ENCODE measurements around the gene UGT1A9.
"Not testable (repeated sequence)": the region's sequence is repeated elsewhere in the genome, so short reads cannot be mapped to it uniquely, and the experiment has no call there.

The UGT1A9 gene

DNA sequence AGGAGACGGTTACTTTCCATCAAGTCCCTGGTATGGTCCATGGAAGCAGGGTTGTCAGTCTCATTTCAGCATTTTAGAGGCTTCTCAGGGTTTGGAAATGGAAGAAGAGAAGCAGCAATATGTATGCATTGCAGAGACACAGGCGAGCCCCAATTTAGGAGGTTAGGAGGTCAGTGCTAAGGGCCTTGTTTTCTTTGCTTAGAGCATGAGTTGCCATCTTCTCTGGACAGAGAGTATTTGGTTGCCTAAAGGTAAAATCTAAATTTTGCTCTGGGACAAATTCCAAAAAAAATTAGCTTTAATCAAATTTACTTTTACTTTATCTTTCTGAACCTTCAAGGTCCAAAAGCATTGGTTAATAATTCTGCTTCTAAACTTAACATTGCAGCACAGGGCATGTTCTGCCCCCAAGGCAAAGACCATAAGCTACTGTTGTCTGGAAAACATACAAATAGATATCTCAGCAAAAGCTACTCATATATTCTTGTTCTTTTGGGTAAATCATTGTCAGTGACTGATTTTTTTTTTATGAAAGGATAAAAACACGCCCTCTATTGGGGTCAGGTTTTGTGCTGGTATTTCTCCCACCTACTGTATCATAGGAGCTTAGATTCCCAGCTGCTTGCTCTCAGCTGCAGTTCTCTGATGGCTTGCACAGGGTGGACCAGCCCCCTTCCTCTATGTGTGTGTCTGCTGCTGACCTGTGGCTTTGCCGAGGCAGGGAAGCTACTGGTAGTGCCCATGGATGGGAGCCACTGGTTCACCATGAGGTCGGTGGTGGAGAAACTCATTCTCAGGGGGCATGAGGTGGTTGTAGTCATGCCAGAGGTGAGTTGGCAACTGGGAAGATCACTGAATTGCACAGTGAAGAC, at the start of gene UGT1A9:
Gene UGT1A9 (plus strand): TSS at position 609 of the 872 bp plus-strand sequence. CDS start 37 bp downstream, at position 646.
- H3K79me2 ChIP-seq (ENCODE audit: control insufficient read depth, insufficient read depth, low read length, unreplicated experiment), result no peaks in the 10 kb centered on the region
- H3K27me3 ChIP-seq (ENCODE audit: insufficient read depth, low read length), result peaks cover 41% of the 10 kb centered on the region
- no peaks in the 10 kb centered on the region for H3K4me1 ChIP-seq (ENCODE audit: control insufficient read depth, insufficient read depth, low read length, unreplicated experiment)
- no peak within 1 kb of the TSS for H2AFZ ChIP-seq (ENCODE audit: low read length, unreplicated experiment)
- no peak within 1 kb of the TSS for H3K4me3 ChIP-seq (ENCODE audit: low read depth, low read length)
- no peak within 1 kb of the TSS for H3K27ac ChIP-seq (ENCODE audit: low read depth, low read length)
- no peaks in the 10 kb centered on the region for H3K36me3 ChIP-seq (ENCODE audit: insufficient read depth, low read length)

- Histone ChIP-seq H3K36me3 (ENCODE audit: insufficient read depth, low read length) (no peaks in the 10 kb centered on the region), H2AFZ (ENCODE audit: low read length, unreplicated experiment) (no peak overlapping the region), H3K4me1 (ENCODE audit: control insufficient read depth, insufficient read depth, low read length, unreplicated experiment) (no peaks in the 10 kb centered on the region), H3K79me2 (ENCODE audit: control insufficient read depth, insufficient read depth, low read length, unreplicated experiment) (no peaks in the 10 kb centered on the region), H3K27me3 (ENCODE audit: insufficient read depth, low read length) (peaks cover 48% of the 10 kb centered on the region), H3K27ac (ENCODE audit: low read depth, low read length) (no peak overlapping the region), H3K4me3 (ENCODE audit: low read depth, low read length) (no peak overlapping the region)
Observed at GRCh38 chr2:233627331-233628025, 44.2 kb upstream of the UGT1A9 start.

DNA sequence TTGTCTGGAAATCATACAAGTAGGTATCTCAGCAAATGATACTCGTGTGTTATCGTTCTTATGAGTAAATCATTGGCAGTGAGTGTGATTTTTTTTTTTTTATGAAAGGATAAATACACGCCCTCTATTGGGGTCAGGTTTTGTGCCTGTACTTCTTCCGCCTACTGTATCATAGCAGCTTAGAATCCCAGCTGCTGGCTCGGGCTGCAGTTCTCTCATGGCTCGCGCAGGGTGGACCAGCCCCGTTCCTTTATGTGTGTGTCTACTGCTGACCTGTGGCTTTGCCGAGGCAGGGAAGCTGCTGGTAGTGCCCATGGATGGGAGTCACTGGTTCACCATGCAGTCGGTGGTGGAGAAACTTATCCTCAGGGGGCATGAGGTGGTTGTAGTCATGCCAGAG, 35.4 kb upstream of the UGT1A9 start, which contains the start of gene UGT1A10:
Gene UGT1A10 (plus strand): TSS at position 143 of the 400 bp plus-strand sequence. CDS start 75 bp downstream, at position 218.
- H3K79me2 ChIP-seq (ENCODE audit: control insufficient read depth, insufficient read depth, low read length, unreplicated experiment); H3K27ac ChIP-seq (ENCODE audit: low read depth, low read length); H3K4me1 ChIP-seq (ENCODE audit: control insufficient read depth, insufficient read depth, low read length, unreplicated experiment); H3K4me3 ChIP-seq (ENCODE audit: low read depth, low read length); H3K36me3 ChIP-seq (ENCODE audit: insufficient read depth, low read length); H2AFZ ChIP-seq (ENCODE audit: low read length, unreplicated experiment): not testable (repeated sequence)
- H3K27me3 ChIP-seq (ENCODE audit: insufficient read depth, low read length), result peaks cover 14% of the 10 kb centered on the region

- Histone ChIP-seq H3K27me3 (ENCODE audit: insufficient read depth, low read length) (peaks cover 20% of the 10 kb centered on the region), H3K36me3 (ENCODE audit: insufficient read depth, low read length) (no peaks in the 10 kb centered on the region), H2AFZ (ENCODE audit: low read length, unreplicated experiment) (no peak overlapping the region), H3K79me2 (ENCODE audit: control insufficient read depth, insufficient read depth, low read length, unreplicated experiment) (no peaks in the 10 kb centered on the region), H3K4me3 (ENCODE audit: low read depth, low read length) (no peak overlapping the region), H3K27ac (ENCODE audit: low read depth, low read length) (no peak overlapping the region), H3K4me1 (ENCODE audit: control insufficient read depth, insufficient read depth, low read length, unreplicated experiment) (no peaks in the 10 kb centered on the region)
Observed at GRCh38 chr2:233638836-233639235, 32.9 kb upstream of the UGT1A9 start.

DNA sequence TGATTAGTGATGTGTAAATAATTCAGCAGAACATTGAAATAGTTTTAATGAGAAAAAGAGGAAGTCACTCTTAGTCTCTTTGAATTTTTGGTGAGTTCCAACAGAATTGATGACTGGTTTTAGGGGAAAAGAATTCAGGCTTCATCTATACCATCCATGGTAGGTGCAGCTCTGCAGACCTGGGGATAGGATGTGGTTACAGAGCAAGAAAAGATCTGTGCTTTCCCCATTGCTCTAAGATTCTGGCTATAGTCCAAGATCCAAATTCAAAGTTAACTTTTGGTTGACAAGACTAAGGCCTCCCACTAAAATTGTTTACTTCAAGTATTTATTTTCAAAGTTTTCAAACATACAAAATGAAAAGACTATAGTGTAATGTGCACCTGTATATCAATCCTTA, 31.8 kb upstream of the UGT1A9 start:
- Histone ChIP-seq H3K4me3 (ENCODE audit: low read depth, low read length) (no peak overlapping the region), H3K27ac (ENCODE audit: low read depth, low read length) (no peak overlapping the region), H3K36me3 (ENCODE audit: insufficient read depth, low read length) (no peaks in the 10 kb centered on the region), H3K4me1 (ENCODE audit: control insufficient read depth, insufficient read depth, low read length, unreplicated experiment) (no peaks in the 10 kb centered on the region), H2AFZ (ENCODE audit: low read length, unreplicated experiment) (no peak overlapping the region), H3K27me3 (ENCODE audit: insufficient read depth, low read length) (peaks cover 20% of the 10 kb centered on the region), H3K79me2 (ENCODE audit: control insufficient read depth, insufficient read depth, low read length, unreplicated experiment) (no peaks in the 10 kb centered on the region)

GRCh38 chr2:233643128-233643527, 28.6 kb upstream of the UGT1A9 start:
- no peaks in the 10 kb centered on the region for H3K79me2 ChIP-seq (ENCODE audit: control insufficient read depth, insufficient read depth, low read length, unreplicated experiment)
- no peak overlapping the region for H3K4me3 ChIP-seq (ENCODE audit: low read depth, low read length)
- no peak overlapping the region for H2AFZ ChIP-seq (ENCODE audit: low read length, unreplicated experiment)
- H3K36me3 ChIP-seq (ENCODE audit: insufficient read depth, low read length), result no peaks in the 10 kb centered on the region
- H3K4me1 ChIP-seq (ENCODE audit: control insufficient read depth, insufficient read depth, low read length, unreplicated experiment), result no peaks in the 10 kb centered on the region
- H3K27ac ChIP-seq (ENCODE audit: low read depth, low read length), result no peak overlapping the region
- peaks cover 11% of the 10 kb centered on the region; the same call in 1 of the 2 replicates for H3K27me3 ChIP-seq (ENCODE audit: insufficient read depth, low read length)

DNA sequence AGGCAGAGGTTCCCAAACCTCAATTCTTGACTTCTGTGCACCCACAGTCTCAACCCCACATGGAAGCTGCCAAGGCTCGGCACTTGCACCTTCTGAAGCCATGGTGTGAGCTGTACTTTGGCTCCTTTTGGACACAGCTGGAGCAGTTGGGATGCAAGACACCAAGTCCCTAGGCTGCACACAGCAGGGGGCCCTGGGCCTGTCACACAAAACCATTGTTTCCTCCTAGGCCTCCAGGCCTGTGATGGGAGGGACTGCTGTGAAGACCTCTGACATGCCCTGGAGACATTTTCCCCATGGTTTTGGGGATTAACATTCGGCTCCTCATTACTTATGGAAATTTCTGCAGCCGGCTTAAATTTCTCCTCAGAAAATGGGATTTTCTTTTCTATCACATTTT, 25.7 kb upstream of the UGT1A9 start:
- not testable (repeated sequence) for H3K36me3 ChIP-seq (ENCODE audit: insufficient read depth, low read length); H3K27ac ChIP-seq (ENCODE audit: low read depth, low read length); H3K79me2 ChIP-seq (ENCODE audit: control insufficient read depth, insufficient read depth, low read length, unreplicated experiment); H2AFZ ChIP-seq (ENCODE audit: low read length, unreplicated experiment); H3K4me3 ChIP-seq (ENCODE audit: low read depth, low read length); H3K4me1 ChIP-seq (ENCODE audit: control insufficient read depth, insufficient read depth, low read length, unreplicated experiment)
- peaks cover 18% of the 10 kb centered on the region; the same call in 1 of the 2 replicates for H3K27me3 ChIP-seq (ENCODE audit: insufficient read depth, low read length)

DNA sequence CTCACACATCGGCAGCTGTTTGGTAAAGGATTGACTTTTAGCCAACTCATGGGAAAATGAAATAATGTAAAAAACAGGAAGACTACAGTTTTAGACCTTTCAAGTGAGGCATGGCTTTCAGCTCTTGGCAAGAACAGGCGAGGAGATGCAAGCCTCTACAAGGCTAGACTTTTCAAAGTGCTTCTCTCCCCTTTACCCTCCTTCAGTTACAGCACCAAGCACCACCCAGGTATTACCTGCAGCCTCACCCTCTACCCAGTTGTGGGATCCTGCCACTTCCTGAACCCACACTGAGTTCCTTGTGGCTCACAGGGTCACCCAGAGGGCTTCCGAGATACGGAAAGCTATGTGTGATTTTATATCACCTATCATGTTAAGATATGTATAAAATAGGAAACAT, 20.7 kb upstream of the UGT1A9 start:
- no peak overlapping the region for H2AFZ ChIP-seq (ENCODE audit: low read length, unreplicated experiment)
- no peaks in the 10 kb centered on the region for H3K79me2 ChIP-seq (ENCODE audit: control insufficient read depth, insufficient read depth, low read length, unreplicated experiment)
- H3K4me3 ChIP-seq (ENCODE audit: low read depth, low read length), result no peak overlapping the region
- H3K36me3 ChIP-seq (ENCODE audit: insufficient read depth, low read length), result no peaks in the 10 kb centered on the region
- H3K27me3 ChIP-seq (ENCODE audit: insufficient read depth, low read length), result peaks cover 25% of the 10 kb centered on the region
- H3K4me1 ChIP-seq (ENCODE audit: control insufficient read depth, insufficient read depth, low read length, unreplicated experiment), result no peaks in the 10 kb centered on the region
- H3K27ac ChIP-seq (ENCODE audit: low read depth, low read length), result no peak overlapping the region

DNA sequence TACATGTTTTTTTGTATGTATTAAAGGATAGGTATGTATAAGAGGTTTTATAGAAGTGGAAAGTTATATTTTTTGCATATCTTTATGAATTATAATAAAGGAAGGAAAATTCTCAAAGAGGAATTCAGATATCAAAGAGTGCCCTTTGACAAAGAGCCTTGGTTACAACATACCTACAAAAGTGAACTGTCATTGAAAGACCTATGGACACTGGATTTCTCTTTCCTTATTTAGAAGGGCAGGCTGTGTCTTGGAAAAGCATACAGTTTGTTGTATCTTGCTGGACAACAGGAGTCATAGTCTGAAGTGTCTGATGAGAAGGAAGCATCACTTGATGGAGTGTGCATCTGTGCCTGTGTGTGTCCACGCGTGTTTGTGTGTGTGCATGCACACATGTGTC, 20.3 kb upstream of the UGT1A9 start:
- H2AFZ ChIP-seq (ENCODE audit: low read length, unreplicated experiment), result no peak overlapping the region

GRCh38 chr2:233654501-233654900, 17.2 kb upstream of the UGT1A9 start:
- no peaks in the 10 kb centered on the region for H3K36me3 ChIP-seq (ENCODE audit: insufficient read depth, low read length)
- no peak overlapping the region for H3K4me3 ChIP-seq (ENCODE audit: low read depth, low read length)
- no peaks in the 10 kb centered on the region for H3K79me2 ChIP-seq (ENCODE audit: control insufficient read depth, insufficient read depth, low read length, unreplicated experiment)
- no peaks in the 10 kb centered on the region for H3K4me1 ChIP-seq (ENCODE audit: control insufficient read depth, insufficient read depth, low read length, unreplicated experiment)
- H3K27me3 ChIP-seq (ENCODE audit: insufficient read depth, low read length), result peaks cover 40% of the 10 kb centered on the region
- H3K27ac ChIP-seq (ENCODE audit: low read depth, low read length), result no peak overlapping the region
- H2AFZ ChIP-seq (ENCODE audit: low read length, unreplicated experiment), result no peak overlapping the region

More for the DNA sequence above, 20.3 kb upstream of the UGT1A9 start:
- H3K36me3 ChIP-seq (ENCODE audit: insufficient read depth, low read length), result no peaks in the 10 kb centered on the region
- H3K27ac ChIP-seq (ENCODE audit: low read depth, low read length), result no peak overlapping the region
- H3K79me2 ChIP-seq (ENCODE audit: control insufficient read depth, insufficient read depth, low read length, unreplicated experiment), result no peaks in the 10 kb centered on the region
- H3K4me3 ChIP-seq (ENCODE audit: low read depth, low read length), result no peak overlapping the region
- H3K4me1 ChIP-seq (ENCODE audit: control insufficient read depth, insufficient read depth, low read length, unreplicated experiment), result no peaks in the 10 kb centered on the region
- peaks cover 25% of the 10 kb centered on the region for H3K27me3 ChIP-seq (ENCODE audit: insufficient read depth, low read length)

Measured in ACC112 (cell line).